Measurements from ENCODE around the gene NAA60.
"Not testable (repeated sequence)": the region's sequence is repeated elsewhere in the genome, so short reads cannot be mapped to it uniquely, and the experiment has no call there.

Gene NAA60

GRCh38 chr16:3465301-3465700 lies 21.8 kb downstream of the NAA60 start:
- DNase-seq (ENCODE audit: low spot score), result no peak

GRCh38 chr16:3465911-3466584 lies 22.6 kb downstream of the NAA60 start:
- no peak for DNase-seq (ENCODE audit: low spot score)

GRCh38 chr16:3467182-3467581 lies 23.7 kb downstream of the NAA60 start:
- no peak for DNase-seq (ENCODE audit: low spot score)

- no peak for DNase-seq (ENCODE audit: low spot score)
Observed at GRCh38 chr16:3467921-3468320, 24.4 kb downstream of the NAA60 start.

- no peak for DNase-seq (ENCODE audit: low spot score)
Observed at GRCh38 chr16:3468501-3468900, 25.0 kb downstream of the NAA60 start.

GRCh38 chr16:3469736-3470135 lies 26.3 kb downstream of the NAA60 start:
- DNase-seq (ENCODE audit: low spot score), result no peak

- no peak for DNase-seq (ENCODE audit: low spot score)
Observed at GRCh38 chr16:3470723-3471122, 27.2 kb downstream of the NAA60 start.

- DNase-seq (ENCODE audit: low spot score), result no peak
Observed at GRCh38 chr16:3471518-3472176, 28.2 kb downstream of the NAA60 start.

- DNase-seq (ENCODE audit: low spot score), result no peak
Observed at GRCh38 chr16:3472878-3473595, 29.6 kb downstream of the NAA60 start.

- DNase-seq (ENCODE audit: low spot score), result not testable (repeated sequence)
Observed at GRCh38 chr16:3473596-3473943, 30.1 kb downstream of the NAA60 start.

- DNase-seq (ENCODE audit: low spot score), result no peak
Observed at GRCh38 chr16:3474136-3474779, 30.8 kb downstream of the NAA60 start.

GRCh38 chr16:3474870-3475269 lies 31.4 kb downstream of the NAA60 start:
- DNase-seq (ENCODE audit: low spot score), result not testable (repeated sequence)

GRCh38 chr16:3475604-3476375 lies 32.3 kb downstream of the NAA60 start:
- DNase-seq (ENCODE audit: low spot score), result no peak

GRCh38 chr16:3476409-3476808 lies 32.9 kb downstream of the NAA60 start:
- no peak for DNase-seq (ENCODE audit: low spot score)

GRCh38 chr16:3478242-3478925 lies 34.9 kb downstream of the NAA60 start:
- DNase-seq (ENCODE audit: low spot score), result no peak

- DNase-seq (ENCODE audit: low spot score), result no peak
Observed at GRCh38 chr16:3479654-3480216, 36.3 kb downstream of the NAA60 start.

GRCh38 chr16:3480901-3481695 lies 37.6 kb downstream of the NAA60 start:
- DNase-seq (ENCODE audit: low spot score), result no peak

GRCh38 chr16:3481696-3482658 lies 38.5 kb downstream of the NAA60 start:
- no peak for DNase-seq (ENCODE audit: low spot score)

- DNase-seq (ENCODE audit: low spot score), result no peak
Observed at GRCh38 chr16:3482659-3483241, 39.3 kb downstream of the NAA60 start.

All from CD4-positive, alpha-beta T cell treated with Interleukin-6 at 100 ng/mL for 8 hours (primary cell).